A172 (cell line): Measurements from ENCODE around the gene USP51. TPM values are rescaled to one million over a fixed set of nuclear protein-coding genes. Genes with fewer than 3 reads are reported as not detected.
"Not testable (repeated sequence)": the region's sequence is repeated elsewhere in the genome, so short reads cannot be mapped to it uniquely, and the experiment has no call there.

Experiments
- DNase-seq: peaks from one replicate; pipeline ENCODE4 v3.0.0-alpha.2; 2015; ENCODE audit warnings: low spot score
- total RNA-seq: library from RNA; depleted of rRNA; stranded (reverse); fragments of >200 nt; shearing (Covaris generic); gene quantifications from 2 replicates; pipeline ENCODE4 v1.2.3, GENCODE V29; 2014; rRNA removed

Gene USP51
- total RNA-seq, 1 experiment from 2014 or later, result 0.21 TPM

- DNase-seq, result not testable (repeated sequence)
Observed at GRCh38 chrX:55465108-55465507, 24.5 kb downstream of the USP51 start.

DNA sequence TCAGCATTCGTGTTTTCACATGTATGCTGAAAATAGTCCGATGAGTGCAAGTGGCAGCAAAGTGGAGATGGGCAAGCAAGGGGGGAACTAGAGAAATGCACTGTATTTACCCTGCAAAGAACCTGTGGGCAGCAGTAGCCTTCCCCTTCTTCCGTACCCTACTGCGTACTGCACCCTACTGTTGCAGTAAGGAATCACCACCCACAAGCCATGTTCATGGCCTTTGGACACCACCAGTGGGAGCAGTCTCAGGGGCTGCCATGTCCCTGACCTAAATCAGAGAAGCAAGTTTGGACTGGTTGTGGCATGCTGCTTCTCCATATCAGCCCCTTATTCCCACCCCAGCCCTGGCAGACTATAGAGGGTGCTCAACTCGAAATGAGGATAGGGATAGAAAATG, 25.6 kb downstream of the USP51 start:
- DNase-seq, result not testable (repeated sequence)

GRCh38 chrX:55459926-55460325, 29.7 kb downstream of the USP51 start:
- DNase-seq, result not testable (repeated sequence)

DNA sequence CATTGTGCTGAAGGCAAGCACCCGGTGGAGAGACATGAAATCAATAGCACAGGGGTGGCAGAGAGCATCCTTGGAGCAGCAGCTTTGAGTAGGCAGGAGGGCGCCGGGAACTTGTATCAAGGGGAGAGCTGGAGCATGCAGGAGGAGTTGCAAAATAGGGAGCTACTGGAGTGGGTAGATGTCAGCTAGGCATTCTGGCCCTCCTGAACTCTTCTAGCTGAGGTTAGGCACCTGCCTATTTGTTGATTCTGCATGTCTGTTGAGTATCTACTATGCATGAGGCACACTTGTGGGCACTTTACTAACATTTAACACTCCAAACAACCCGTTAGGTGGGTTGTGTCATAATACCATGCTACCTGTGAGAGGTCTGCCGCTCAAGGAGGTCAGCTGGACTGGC, 30.2 kb downstream of the USP51 start:
- DNase-seq, result not testable (repeated sequence)

- not testable (repeated sequence) for DNase-seq
Observed at GRCh38 chrX:55455708-55456107, 33.9 kb downstream of the USP51 start.

DNA sequence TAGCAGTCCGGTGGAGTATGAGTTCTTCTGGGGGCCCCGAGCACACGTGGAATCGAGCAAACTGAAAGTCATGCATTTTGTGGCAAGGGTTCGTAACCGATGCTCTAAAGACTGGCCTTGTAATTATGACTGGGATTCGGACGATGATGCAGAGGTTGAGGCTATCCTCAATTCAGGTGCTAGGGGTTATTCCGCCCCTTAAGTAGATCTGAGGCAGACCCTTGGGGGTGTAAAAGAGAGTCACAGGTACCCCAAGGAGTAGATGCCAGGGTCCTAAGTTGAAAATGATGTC, 36.9 kb downstream of the USP51 start:
- DNase-seq, result no peak

DNA sequence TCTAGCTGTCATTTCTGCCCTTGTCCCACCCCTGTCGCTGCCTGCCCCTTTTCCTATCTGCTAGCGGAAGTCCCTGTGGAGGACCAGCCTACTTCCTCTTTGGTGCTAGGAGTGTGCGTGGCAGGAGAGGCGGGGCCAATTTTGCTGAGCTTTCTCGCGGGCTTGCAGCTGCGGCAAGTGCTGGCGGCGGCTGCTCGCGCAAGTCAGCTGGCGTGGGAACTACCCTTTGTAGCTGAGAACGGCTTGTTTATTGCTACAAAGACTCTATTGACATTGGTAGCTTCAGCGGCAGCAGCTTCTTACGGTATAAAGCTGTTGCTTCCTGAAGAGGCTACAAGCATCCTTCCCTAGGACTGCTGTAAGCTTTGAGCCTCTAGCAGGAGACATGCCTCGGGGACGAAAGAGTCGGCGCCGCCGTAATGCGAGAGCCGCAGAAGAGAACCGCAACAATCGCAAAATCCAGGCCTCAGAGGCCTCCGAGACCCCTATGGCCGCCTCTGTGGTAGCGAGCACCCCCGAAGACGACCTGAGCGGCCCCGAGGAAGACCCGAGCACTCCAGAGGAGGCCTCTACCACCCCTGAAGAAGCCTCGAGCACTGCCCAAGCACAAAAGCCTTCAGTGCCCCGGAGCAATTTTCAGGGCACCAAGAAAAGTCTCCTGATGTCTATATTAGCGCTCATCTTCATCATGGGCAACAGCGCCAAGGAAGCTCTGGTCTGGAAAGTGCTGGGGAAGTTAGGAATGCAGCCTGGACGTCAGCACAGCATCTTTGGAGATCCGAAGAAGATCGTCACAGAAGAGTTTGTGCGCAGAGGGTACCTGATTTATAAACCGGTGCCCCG, 37.4 kb downstream of the USP51 start, which contains the start of gene MAGEH1:
Gene MAGEH1, plus strand, starts transcription at position 138 of the 843 bp plus-strand sequence. Its CDS starts 248 bp downstream, at position 386.
- peak; percentile 39 for DNase-seq

- DNase-seq, result no peak
Observed at GRCh38 chrX:55451626-55451989, 38.0 kb downstream of the USP51 start.

DNA sequence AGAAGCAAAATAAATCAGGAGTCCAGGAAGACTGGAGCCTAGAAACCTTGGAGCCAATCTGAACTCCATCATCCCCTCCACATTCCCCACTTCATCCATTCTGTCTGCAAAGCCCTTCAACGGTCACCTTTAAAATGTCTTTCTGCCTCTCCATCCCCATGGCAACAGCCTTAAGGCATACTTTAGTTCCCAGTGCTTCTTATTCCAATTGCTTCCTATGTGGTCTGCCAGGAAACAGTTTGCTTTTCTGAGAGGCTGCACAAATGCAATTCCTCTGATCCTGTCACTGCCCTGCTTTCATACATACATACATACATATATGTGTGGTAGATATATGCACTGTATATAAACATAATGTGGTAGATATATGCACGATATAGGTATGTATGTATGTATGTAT, 38.5 kb downstream of the USP51 start:
- DNase-seq, result no peak

DNA sequence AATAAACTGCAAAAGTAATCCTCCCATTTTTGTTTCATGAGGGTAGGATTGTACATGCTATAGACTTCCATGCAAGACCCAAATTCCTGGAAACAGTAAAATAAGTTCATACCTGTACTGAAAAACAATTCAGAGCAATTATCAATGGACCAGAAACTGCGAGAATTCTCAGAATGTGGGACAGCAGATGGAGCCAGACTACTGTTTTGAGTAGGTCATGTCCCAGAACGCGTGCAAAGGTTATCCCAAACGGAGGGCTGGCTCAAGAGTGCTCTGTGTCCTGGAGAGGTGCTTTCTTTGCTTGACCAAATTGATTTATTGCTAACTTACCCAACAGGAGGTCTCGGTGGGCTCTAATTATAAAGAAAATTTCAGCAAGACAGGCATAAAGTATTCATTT, 39.4 kb downstream of the USP51 start:
- no peak for DNase-seq

- DNase-seq, result not testable (repeated sequence)
Observed at GRCh38 chrX:55443468-55443867, 46.2 kb downstream of the USP51 start.

Other genes starting within 250 kb of the USP51 start
- not detected in 2 replicates for gene PAGE3, start 224.9 kb downstream of the USP51 start, total RNA-seq
- gene MAGEH1, start 37.7 kb downstream of the USP51 start, total RNA-seq, result 8.3 and 10.9 TPM in 2 replicates
- 0.07 TPM in 1 of 2 replicates, not detected in the other for gene FOXR2, start 133.6 kb upstream of the USP51 start, total RNA-seq
- gene RRAGB, start 227.9 kb upstream of the USP51 start, total RNA-seq, result 24.9 and 32.1 TPM in 2 replicates